H1 (cell line): Measurements from ENCODE around the gene HSPA2. TPM values are rescaled to one million over a fixed set of nuclear protein-coding genes. Genes with fewer than 3 reads are reported as not detected.

Source experiments
- CTCF ChIA-PET: fragments of 300-600 bp; sonication (Branson Sonifier 250); formaldehyde crosslinking; loops from one replicate; lab custom pipeline; 2021; ENCODE audit not compliant: partially characterized antibody; lab: Charles Lee
- POLR2A ChIA-PET: fragments of 300-600 bp; sonication (Branson Sonifier 250); formaldehyde crosslinking; loops from one replicate; lab custom pipeline; 2021; ENCODE audit warnings: inconsistent platforms; ENCODE audit not compliant: partially characterized antibody; lab: Charles Lee
- DNase-seq, 2 experiments: peaks; one replicate each; pipeline versions ENCODE4 v3.0.0 to v3.0.0-alpha.2; 2010 to 2022; ENCODE audit warnings: low spot score in 2 of 2, low read depth in 1 of 2, mixed read lengths in 1 of 2
- FAIRE-seq: peaks from 2 replicates; lab custom pipeline; 2011; peaks lifted over from hg19 to GRCh38; lab: Jason Lieb, UNC
- H2AFZ ChIP-seq: 2 replicates; pipeline ENCODE4 v1.8.1; 2012; ENCODE audit warnings: low read length, inconsistent platforms
- H2AK5ac ChIP-seq: 2 replicates; pipeline ENCODE4 v1.6.1; 2013; ENCODE audit warnings: low read depth, low read length
- H2BK120ac ChIP-seq: replicated peaks from 2 replicates; pipeline ENCODE3; 2013; ENCODE audit warnings: low read depth, low read length, inconsistent platforms
- H2BK12ac ChIP-seq: 2 replicates; pipeline ENCODE4 v1.6.1; 2013; ENCODE audit warnings: low read depth, low read length
- H2BK15ac ChIP-seq: 2 replicates; pipeline ENCODE4 v1.6.1; 2013; ENCODE audit warnings: low read length
- H2BK20ac ChIP-seq: 2 replicates; pipeline ENCODE4 v1.6.1; 2013; ENCODE audit warnings: low read length
- H2BK5ac ChIP-seq: 2 replicates; pipeline ENCODE4 v1.6.1; 2013; ENCODE audit warnings: low read depth, low read length
- H3K14ac ChIP-seq: 2 replicates; pipeline ENCODE4 v1.6.1; 2013; ENCODE audit warnings: inconsistent platforms; ENCODE audit not compliant: insufficient read length
- H3K18ac ChIP-seq: 2 replicates; pipeline ENCODE4 v1.6.1; 2013; ENCODE audit warnings: low read length; ENCODE audit errors: extremely low read depth
- H3K23ac ChIP-seq: 2 replicates; pipeline ENCODE4 v1.6.1; 2013; ENCODE audit warnings: inconsistent platforms; ENCODE audit not compliant: insufficient read length
- H3K23me2 ChIP-seq: 2 replicates; pipeline ENCODE4 v1.6.1; 2013; ENCODE audit warnings: low read depth, low read length
- H3K27ac ChIP-seq: 2 replicates; pipeline ENCODE4 v1.6.1; 2011; ENCODE audit warnings: low read depth, low read length, inconsistent platforms
- H3K27me3 ChIP-seq, 4 experiments: replicated peaks in 1 of 4; 1 replicate in 1 of 4; 2 replicates in 3 of 4; pipeline versions ENCODE4 v1.6.1 to v1.8.1; 2011 to 2013; ENCODE audit warnings: low read length in 3 of 4, mild to moderate bottlenecking in 3 of 4, inconsistent platforms in 2 of 4, mixed read lengths in 2 of 4, moderate library complexity in 1 of 4; ENCODE audit not compliant: control insufficient read depth in 3 of 4, insufficient read depth in 3 of 4; ENCODE audit errors: extremely low read depth in 1 of 4
- H3K36me3 ChIP-seq, 4 experiments: 2 replicates each; pipeline versions ENCODE4 v1.6.1 to v1.8.1; 2011 to 2013; ENCODE audit warnings: mild to moderate bottlenecking in 4 of 4, low read length in 3 of 4, moderate library complexity in 2 of 4, control low read depth in 1 of 4, inconsistent platforms in 1 of 4; ENCODE audit not compliant: insufficient read depth in 4 of 4, control insufficient read depth in 2 of 4
- H3K4ac ChIP-seq: replicated peaks from 2 replicates; pipeline ENCODE3; 2013; ENCODE audit warnings: low read length, low read depth, mixed read lengths, inconsistent platforms; ENCODE audit not compliant: insufficient read length
- H3K4me1 ChIP-seq, 4 experiments: replicated peaks in 1 of 4; 1 replicate in 1 of 4; 2 replicates in 3 of 4; pipeline versions ENCODE4 v1.6.1 to v1.8.1; 2011 to 2013; ENCODE audit warnings: low read length in 3 of 4, inconsistent platforms in 2 of 4, mixed read lengths in 1 of 4; ENCODE audit not compliant: insufficient read depth in 4 of 4, control insufficient read depth in 3 of 4
- H3K4me2 ChIP-seq, 2 experiments: 2 replicates each; pipeline versions ENCODE4 v1.6.1 to v1.8.1; 2011 to 2013; ENCODE audit warnings: low read depth in 2 of 2, low read length in 2 of 2, control low read depth in 1 of 2, inconsistent platforms in 1 of 2, mild to moderate bottlenecking in 1 of 2; ENCODE audit not compliant: insufficient read depth in 1 of 2
- H3K4me3 ChIP-seq, 4 experiments: fragments of 200-600, 300-600 bp in 1 of 4; sonication (generic), shearing (Covaris generic), sonication (Bioruptor Twin) in 1 of 4; 2 replicates each; pipeline versions ENCODE4 v1.5.1 to v1.8.1; 2011 to 2016; ENCODE audit warnings: low read length in 4 of 4, low read depth in 3 of 4, control low read depth in 2 of 4, inconsistent platforms in 2 of 4, mild to moderate bottlenecking in 2 of 4, mixed read lengths in 1 of 4, moderate library complexity in 1 of 4; ENCODE audit not compliant: insufficient read depth in 2 of 4; ENCODE audit errors: extremely low read depth in 1 of 4
- H3K56ac ChIP-seq: replicated peaks from 2 replicates; pipeline ENCODE3; 2013; ENCODE audit warnings: low read depth, mild to moderate bottlenecking, mixed read lengths, low read length, inconsistent platforms; ENCODE audit not compliant: insufficient read length
- H3K79me1 ChIP-seq: 2 replicates; pipeline ENCODE4 v1.6.1; 2013; ENCODE audit warnings: low read depth, low read length, control low read depth
- H3K79me2 ChIP-seq, 2 experiments: 2 replicates each; pipeline versions ENCODE4 v1.6.1 to v1.8.1; 2012 to 2013; ENCODE audit warnings: low read length in 2 of 2, mild to moderate bottlenecking in 2 of 2, inconsistent platforms in 1 of 2; ENCODE audit not compliant: insufficient read depth in 2 of 2, control insufficient read depth in 1 of 2
- H3K9ac ChIP-seq, 4 experiments: replicated peaks in 1 of 4; 1 replicate in 1 of 4; 2 replicates in 3 of 4; pipeline versions ENCODE4 v1.6.1 to v1.8.1; 2011 to 2013; ENCODE audit warnings: low read depth in 3 of 4, low read length in 3 of 4, control low read depth in 2 of 4, mild to moderate bottlenecking in 2 of 4, moderate library complexity in 2 of 4, inconsistent platforms in 1 of 4; ENCODE audit errors: extremely low read depth in 1 of 4
- H3K9me3 ChIP-seq, 2 experiments: 2 replicates each; pipeline versions ENCODE4 v1.6.1 to v1.8.1; 2012 to 2013; ENCODE audit warnings: mild to moderate bottlenecking in 2 of 2, moderate library complexity in 2 of 2, control low read depth in 1 of 2, inconsistent platforms in 1 of 2, low read depth in 1 of 2, low read length in 1 of 2, mixed read lengths in 1 of 2; ENCODE audit not compliant: insufficient read depth in 2 of 2
- H4K20me1 ChIP-seq, 2 experiments: replicated peaks in 1 of 2; 2 replicates each; pipeline versions ENCODE3 to v1.8.1; 2011 to 2013; ENCODE audit warnings: inconsistent platforms in 2 of 2, low read length in 2 of 2, mild to moderate bottlenecking in 1 of 2; ENCODE audit not compliant: insufficient read depth in 2 of 2, control insufficient read depth in 1 of 2
- H4K5ac ChIP-seq: 2 replicates; pipeline ENCODE4 v1.6.1; 2013; ENCODE audit warnings: low read length, low read depth, mixed read lengths, inconsistent platforms; ENCODE audit not compliant: insufficient read length
- H4K8ac ChIP-seq: 2 replicates; pipeline ENCODE4 v1.8.0; 2013; ENCODE audit warnings: mild to moderate bottlenecking, moderate library complexity, low read length, inconsistent platforms; ENCODE audit not compliant: insufficient read depth; ENCODE audit errors: extremely low read depth
- H4K91ac ChIP-seq: replicated peaks from 2 replicates; pipeline ENCODE3; 2013; ENCODE audit warnings: low read length, mixed read lengths, inconsistent platforms; ENCODE audit not compliant: insufficient read length
- CEBPB ChIP-seq: IDR thresholded peaks from 2 replicates; pipeline ENCODE4 v1.6.1; 2012; ENCODE audit warnings: low read depth, low read length
- WGBS, 2 experiments: shearing (Covaris generic) in 1 of 2; methylation state at CpG; one replicate each; pipeline versions ENCODE4 v1.1.6 to v1.1.7; 2013 to 2015; ENCODE audit warnings: low lambda C conversion rate in 2 of 2, mixed read lengths in 2 of 2, inconsistent platforms in 1 of 2, low coverage in 1 of 2, missing lambda C conversion rate in 1 of 2; ENCODE audit not compliant: insufficient replicate concordance in 2 of 2, insufficient coverage in 1 of 2, insufficient read length in 1 of 2; ENCODE audit errors: extremely low coverage in 1 of 2, missing lambda C conversion rate in 1 of 2; 5-methylcytosine and 5-hydroxymethylcytosine counted together
- polyA plus RNA-seq, 7 experiments: library from polyadenylated mRNA; depleted of rRNA in 3 of 7; stranded (reverse) in 5 of 7; unstranded in 2 of 7; fragments of >200 nt in 5 of 7; fragments of 200-250 nt in 2 of 7; gene quantifications; 1 replicate in 5 of 7; 2 replicates in 1 of 7; 4 replicates in 1 of 7; pipeline versions ENCODE4 v1.2.1 to v1.2.3, GENCODE V29; 2011 to 2013; ENCODE audit warnings: missing spikeins in 2 of 7, mixed read lengths in 2 of 7
- total RNA-seq: library from RNA; stranded (reverse); fragmentation: NEBNext Ultra II Directional; extraction: Animal tissue kit (Norgen Biotek cat#: 25700); gene quantifications from 2 replicates; pipeline ENCODE4 v1.2.1, GENCODE V29; 2021
- TF ChIP-seq, protein P1 (sequence below): IDR thresholded peaks from 2 replicates; pipeline ENCODE4 v1.6.1; 2011; ENCODE audit warnings: low read length, improper control_type of control experiment

HSPA2 gene
- total and polyA plus RNA-seq, 2 of the 8 experiments (the other 6 are each of a cell fraction or from before 2014, with no cell fraction given) = 30.5 to 82.9 TPM

DNA sequence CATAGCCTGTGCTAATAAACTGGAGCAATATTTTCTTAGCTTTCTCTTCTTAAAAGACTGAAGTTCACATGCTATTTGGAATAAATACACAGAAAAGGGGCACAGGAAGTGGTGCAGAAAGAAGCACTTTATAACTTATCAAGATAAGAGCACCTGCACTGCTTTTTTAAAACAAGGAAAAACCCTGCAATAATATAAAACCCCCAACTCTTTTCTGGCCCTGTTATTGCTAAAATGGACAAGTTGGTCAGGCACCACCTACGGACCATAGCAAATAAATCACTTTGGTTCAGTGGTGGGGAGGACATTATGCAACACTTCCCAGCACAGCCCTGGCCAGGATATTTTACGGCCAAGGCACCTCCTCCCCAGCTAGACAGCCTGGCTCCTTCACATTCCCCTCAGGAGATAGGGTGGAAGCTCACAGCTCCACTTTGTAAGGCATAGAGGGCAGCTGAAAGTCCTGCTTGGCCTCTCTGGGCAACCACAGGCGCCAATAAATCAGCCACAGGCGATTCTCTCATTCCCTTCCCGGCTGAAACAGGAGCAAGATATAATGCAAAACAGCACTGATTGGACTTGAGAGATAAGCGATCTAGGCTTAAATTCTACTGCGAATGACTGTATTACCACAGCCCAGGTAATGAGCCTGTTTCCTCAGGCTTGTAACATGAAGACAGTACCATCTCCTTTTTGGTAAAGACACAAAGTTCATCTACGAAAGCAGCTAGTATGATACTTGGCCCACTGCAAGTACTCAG, 39.0 kb upstream of the HSPA2 start:
- Histone ChIP-seq H3K18ac (no peak overlapping the region), H3K9ac (no peak overlapping the region), H4K91ac (no peak overlapping the region), H3K79me1 (peaks cover 4% of the 10 kb centered on the region), H3K4me3 (0 out of 8 replicates have a peak overlapping the region, but pooled peaks of 1 of the 4 experiments have one; percentile 75), H2BK12ac (no peak overlapping the region), H3K14ac (no peak overlapping the region), H2BK20ac (no peak overlapping the region), H2BK120ac (no peak overlapping the region), H3K23ac (no peak overlapping the region), H3K4me1 (peaks cover 2 to 9% (median 7%) of the 10 kb centered on the region in 4 experiments; a peak in 4 of 7 replicates), H3K4ac (no peak overlapping the region), H3K27ac (no peak overlapping the region), H4K5ac (no peak overlapping the region), H3K27me3 (no peaks in the 10 kb centered on the region), H2BK15ac (no peak overlapping the region), H3K36me3 (no peaks in the 10 kb centered on the region; a peak in 1 of 8 replicates), H2AFZ (no peak overlapping the region), H2AK5ac (no peak overlapping the region), H2BK5ac (no peak overlapping the region), H4K8ac (no peak overlapping the region), H3K9me3 (no peaks in the 10 kb centered on the region), H3K4me2 (peak overlapping the region in 1 of 2 experiments; percentile 97; a peak in 2 of 4 replicates), H3K23me2 (peaks cover 19% of the 10 kb centered on the region), H3K79me2 (peaks cover 8 to 52% of the 10 kb centered on the region in 2 experiments; a peak in 3 of 4 replicates), H4K20me1 (peaks cover 3 to 4% of the 10 kb centered on the region in 2 experiments), H3K56ac (no peak overlapping the region)
- WGBS, 2 experiments = 77% methylated on average over 8 of the region's 8 CpGs; no CpG with 5 or more reads in 1 of the 2 experiments
- CTCF ChIA-PET = interaction anchor here (0.7 to 1.7 kb wide), 5 partner anchors 13 to 149 kb away, joined by 3 to 4 read pairs (median 3); no protein-coding TSS in a partner anchor
- POLR2A ChIA-PET = interaction anchor here (0.6 to 2.3 kb wide), 8 partner anchors 9 to 142 kb away, joined by 3 to 7 read pairs (median 4); partner anchors contain the start of gene HSPA2
- FAIRE-seq (no peak), DNase-seq (no peak)
- TF ChIP-seq CEBPB = peak; percentile 75
- TF ChIP-seq, protein P1, sequence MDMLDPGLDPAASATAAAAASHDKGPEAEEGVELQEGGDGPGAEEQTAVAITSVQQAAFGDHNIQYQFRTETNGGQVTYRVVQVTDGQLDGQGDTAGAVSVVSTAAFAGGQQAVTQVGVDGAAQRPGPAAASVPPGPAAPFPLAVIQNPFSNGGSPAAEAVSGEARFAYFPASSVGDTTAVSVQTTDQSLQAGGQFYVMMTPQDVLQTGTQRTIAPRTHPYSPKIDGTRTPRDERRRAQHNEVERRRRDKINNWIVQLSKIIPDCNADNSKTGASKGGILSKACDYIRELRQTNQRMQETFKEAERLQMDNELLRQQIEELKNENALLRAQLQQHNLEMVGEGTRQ = no peak
